DMS53 treated with DMSO at 0.1 percent for 48 hours (cell line): ENCODE data around the gene DCLK2.
A peak's percentile ranks its signal among the peaks of the same experiment; 100 is the strongest.

ENCODE experiments used
- DNase-seq: peaks from one replicate; lab custom pipeline; 2025; ENCODE audit not compliant: unreplicated experiment; lab: John Stamatoyannopoulos, UW

Gene DCLK2

DNA sequence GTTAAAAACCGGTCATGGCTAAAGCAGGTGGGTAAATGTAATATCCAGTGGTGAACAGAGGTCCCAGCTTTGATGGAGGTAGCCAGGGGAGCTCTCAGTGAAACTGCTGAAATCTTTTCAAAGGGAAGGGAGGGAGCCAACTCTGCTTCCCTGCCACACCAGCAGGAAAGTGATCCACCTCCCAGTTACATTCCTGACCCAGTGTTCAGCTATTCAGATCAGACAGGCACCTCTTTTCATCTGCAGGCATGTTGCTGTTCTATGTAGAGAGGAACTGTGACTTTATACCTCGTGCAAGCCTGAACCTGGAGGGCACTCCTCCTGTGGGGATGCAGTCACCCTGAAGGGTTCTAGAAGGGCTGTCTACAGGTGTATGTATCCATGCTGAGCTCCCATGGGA, 37.6 kb downstream of the DCLK2 start:
- DNase-seq, result no peak

DNA sequence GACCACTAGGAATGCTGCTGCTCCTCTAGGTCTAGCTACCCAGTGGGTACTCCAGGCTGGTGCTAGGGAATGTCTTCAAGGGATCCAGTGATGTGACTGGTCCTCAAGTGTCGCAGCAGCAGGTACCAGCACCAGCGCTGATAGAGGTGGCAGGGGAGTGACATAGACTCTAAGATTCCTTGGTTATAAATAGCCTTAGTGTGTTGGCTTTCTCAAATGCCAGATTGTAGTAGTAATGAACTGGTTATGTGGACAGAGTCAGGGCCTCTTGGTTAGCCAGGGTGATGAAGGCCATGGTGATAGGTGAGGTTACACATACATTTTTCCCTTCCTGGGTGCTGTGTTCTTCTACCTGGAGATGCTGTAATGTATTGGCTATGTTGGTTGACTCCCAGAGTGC, 38.3 kb downstream of the DCLK2 start:
- no peak for DNase-seq

DNA sequence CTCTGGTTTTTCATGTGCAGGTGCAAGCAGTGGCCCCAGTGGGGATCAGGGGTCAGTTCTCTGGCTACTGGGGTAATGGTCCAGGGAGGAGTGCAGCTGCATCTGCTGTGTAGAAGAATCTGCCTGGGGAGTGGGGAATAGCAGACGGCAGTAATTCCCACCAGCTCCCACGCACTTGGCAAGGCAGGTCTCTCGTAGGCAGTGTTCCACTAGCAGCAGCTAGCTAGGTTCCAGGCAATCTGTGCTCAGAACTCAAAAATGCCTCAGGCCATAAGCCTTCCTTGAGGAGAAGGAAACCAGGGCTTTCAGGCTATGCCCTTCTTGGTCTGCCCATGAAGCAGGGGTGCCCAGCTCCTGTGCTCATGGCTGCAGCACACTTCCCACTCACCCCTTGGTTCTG, 38.8 kb downstream of the DCLK2 start:
- DNase-seq, result no peak

- no peak for DNase-seq
These were observed 39.4 kb downstream of the DCLK2 start for GRCh38 chr4:150117629-150118028.

DNA sequence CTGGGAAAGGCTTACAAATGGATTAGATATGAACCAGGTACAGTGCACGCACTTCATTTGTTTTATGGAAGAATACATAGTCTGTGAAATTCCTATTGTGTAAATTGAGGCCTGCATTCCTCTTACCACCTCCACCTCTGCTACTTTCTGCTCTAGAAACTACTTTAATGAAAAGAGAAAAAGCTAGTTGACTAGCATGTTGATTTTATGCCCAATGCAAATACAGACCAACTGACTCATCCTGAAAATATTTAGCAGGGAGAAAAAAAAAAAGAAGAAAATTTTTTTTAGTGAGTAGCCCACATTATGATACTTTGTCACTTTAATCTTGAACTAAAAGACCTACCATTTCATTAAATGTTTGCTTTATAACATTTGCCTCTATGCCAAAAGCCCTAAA, 41.2 kb downstream of the DCLK2 start:
- DNase-seq, result peak; percentile 33

DNA sequence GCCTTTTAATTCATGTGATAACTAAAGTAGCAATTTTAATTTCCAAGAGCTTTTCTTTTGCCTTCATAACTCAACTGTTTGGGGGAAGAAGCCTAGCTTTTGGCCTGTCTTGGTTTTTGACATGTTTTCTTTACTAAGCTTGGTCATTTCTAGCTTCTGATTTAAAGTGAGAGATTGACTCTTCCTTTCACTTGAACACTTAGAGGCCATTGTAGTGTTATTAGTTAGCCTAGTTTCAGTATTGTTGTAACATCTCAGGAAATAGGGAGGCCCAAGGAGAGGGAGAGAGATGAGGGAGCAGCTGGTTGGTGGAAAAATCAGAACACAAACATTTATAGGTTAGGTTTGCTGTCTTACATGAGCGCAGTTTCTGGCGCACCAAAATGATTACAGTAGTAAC, 44.8 kb downstream of the DCLK2 start:
- DNase-seq, result no peak

DNA sequence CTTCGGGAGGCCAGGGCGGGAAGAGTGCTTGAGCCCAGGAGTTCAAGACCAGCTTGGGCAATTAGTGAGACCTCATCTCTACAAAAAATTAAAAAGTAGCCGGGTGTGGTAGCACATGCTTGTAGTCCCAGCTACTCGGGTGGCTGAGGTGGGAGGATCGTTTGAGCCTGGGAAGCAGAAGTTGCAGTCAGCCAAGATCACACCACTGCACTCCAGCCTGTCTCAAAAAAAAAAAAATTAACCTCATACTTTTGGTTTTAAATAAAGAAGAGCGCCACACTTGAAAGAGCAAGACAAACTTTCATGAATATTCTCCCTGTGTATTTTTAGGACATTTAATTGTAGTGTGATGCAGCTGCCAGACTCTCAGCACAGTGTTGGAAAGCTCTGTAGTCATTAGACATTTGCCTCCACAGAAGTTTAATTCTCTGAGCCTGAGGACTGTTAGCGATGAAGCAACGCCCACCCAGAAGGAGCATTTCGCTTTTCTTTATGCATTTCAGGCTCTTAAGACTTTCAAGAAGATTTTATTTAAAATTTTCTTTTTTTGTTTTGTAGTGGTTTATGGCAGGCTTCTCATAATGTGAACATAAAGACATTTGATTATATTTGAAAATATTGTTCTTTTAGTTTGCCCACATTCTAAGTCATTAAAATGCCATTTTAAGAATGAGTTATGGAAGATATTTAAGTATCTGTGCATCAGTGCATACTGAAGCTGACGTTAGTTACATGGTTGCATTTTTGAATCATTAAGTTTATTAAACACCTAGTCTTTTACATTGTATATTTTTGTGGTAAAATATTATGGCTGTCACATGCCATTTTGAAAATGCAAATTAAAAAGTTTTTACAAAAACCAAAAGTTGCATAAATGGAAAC, 45.8 kb downstream of the DCLK2 start:
- no peak for DNase-seq

- DNase-seq, result no peak
These were observed 48.1 kb downstream of the DCLK2 start for GRCh38 chr4:150126201-150126863.

DNA sequence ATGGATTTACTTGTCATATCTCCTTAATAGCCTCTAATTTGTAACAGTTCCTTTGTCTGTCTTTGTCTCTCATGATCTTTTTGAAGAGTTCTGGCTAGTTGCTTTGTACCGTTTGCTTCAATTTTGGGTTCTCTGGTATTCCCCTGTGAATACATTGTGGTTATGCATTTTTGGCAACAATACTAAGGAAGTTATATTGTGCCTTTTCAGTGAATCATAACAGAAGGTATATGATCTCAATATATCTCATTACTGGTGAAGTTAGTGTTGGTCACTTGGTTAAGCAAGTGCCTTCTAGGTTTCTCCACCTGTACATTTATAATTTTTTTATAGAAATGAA, 48.6 kb downstream of the DCLK2 start:
- no peak for DNase-seq

DNA sequence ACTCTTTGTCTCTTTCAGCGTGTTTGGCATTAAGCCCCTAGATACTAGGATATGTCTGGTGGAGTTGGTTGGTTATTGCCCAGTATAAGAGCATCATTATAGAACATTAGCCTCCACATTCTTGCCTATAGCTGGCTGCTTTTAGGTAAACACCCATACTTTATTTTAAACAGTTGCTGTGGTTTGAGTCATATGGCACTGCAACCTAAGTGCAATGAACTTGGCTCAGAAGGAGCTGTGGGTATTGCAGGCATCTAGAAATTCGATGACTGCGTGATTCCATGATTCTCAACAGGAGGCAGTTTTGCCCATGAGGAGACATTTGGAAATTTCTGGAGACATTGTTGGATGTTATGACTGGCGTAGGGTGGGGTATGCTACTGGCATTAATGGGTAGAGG, 49.5 kb downstream of the DCLK2 start:
- no peak for DNase-seq

DNA sequence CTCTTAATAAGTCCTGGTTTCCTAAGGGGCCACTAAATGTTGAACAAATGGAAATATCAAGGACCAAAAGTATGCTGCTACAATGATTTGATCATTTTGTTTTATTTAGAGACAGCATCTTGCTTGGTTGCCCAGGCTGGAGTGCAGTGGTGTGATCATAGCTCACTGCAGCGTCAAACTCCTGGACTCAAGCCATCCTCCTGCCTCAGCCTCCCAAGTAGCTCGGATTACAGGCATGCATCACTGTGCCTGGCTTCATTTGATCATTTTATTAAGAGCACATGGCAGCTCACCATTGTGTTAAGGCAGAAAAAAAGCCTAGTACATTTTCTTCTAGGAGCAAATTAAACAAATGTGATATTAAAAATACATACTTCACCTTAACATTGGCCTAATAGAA, 52.7 kb downstream of the DCLK2 start:
- DNase-seq, result no peak

GRCh38 chr4:150131581-150132228, 53.5 kb downstream of the DCLK2 start:
- no peak for DNase-seq

GRCh38 chr4:150133605-150134004, 55.4 kb downstream of the DCLK2 start:
- DNase-seq, result no peak

- no peak for DNase-seq
These were observed 57.0 kb downstream of the DCLK2 start for GRCh38 chr4:150135134-150135772.

- DNase-seq, result no peak
These were observed 57.8 kb downstream of the DCLK2 start for GRCh38 chr4:150136036-150136435.

- no peak for DNase-seq
These were observed 58.2 kb downstream of the DCLK2 start for GRCh38 chr4:150136481-150136880.

DNA sequence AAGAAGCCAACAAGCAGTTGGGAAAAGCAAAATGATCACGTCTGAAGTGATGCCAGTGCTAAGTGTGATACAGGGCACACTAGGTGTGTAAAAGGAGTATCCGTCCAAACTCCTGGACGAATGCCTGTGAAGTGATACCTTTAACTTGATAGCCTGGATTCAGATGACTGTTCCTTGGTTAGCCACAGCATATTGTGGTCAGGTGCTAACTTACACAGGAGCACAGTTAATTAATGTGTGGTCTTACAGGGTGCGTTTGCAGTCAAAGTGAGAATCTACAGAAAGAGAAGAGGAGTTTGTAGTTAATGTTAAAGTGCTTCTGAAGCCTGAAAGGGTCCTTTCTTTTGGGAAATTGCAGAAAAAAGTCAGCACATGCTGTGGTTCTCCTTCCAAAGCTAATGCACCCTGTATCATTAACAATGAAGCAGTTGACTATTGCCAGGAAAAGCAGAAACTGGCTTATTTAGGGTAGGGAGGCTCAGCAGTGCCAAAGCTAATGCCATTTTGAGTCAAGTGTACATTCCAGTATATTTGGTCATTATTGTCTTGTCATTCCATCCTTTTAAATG, 61.1 kb downstream of the DCLK2 start:
- no peak for DNase-seq

GRCh38 chr4:150140774-150141400, 62.6 kb downstream of the DCLK2 start:
- DNase-seq, result no peak

- DNase-seq, result no peak
These were observed 63.5 kb downstream of the DCLK2 start for GRCh38 chr4:150141756-150142155.

- DNase-seq, result no peak
These were observed 64.6 kb downstream of the DCLK2 start for GRCh38 chr4:150142831-150143230.
